HG03432 (cell line): ENCODE results near the gene MID1IP1.

Experiments used
- ATAC-seq: cut with Tn5 transposase; IDR thresholded peaks from one replicate; pipeline ENCODE4 v1.9.1; 2021; ENCODE audit warnings: mild to moderate bottlenecking, moderate library complexity; ENCODE audit not compliant: unreplicated experiment

MID1IP1 gene

DNA sequence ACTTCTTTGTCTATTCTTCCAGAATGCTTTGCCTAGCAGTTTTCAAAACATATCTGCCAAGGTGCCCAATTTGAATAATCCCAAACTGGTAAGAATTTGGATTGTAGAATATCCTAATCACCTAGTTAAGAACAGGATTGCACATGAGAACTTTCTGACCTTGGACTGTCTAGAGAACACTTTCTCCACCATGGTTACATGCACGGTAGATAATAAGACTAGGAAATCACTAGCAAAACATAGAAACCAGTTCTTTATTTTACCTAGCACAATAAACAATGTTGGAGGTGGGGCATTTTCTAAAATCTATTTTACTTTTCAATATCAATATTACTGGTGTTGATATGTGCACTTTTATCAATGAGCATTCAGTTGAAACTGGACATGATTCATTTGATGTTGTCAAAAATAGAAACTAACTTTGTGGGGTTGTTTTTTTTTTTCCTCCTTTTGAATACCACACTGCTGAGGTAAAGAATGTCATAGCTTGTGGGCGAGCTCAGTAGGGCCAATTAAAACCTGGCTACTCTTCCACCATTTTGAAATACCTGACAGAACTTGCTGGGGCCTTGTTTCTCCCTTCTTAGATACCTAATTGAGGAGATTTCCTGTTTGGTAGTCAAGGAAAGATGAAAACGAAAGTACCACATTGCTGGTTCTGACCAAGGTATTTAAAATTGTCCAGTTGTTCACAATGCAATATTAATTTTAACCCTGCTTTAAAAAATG, 10.4 kb downstream of the MID1IP1 start:
- ATAC-seq = no peak

- no peak for ATAC-seq
These were observed 14.9 kb downstream of the MID1IP1 start for GRCh38 chrX:38816155-38816554.

DNA sequence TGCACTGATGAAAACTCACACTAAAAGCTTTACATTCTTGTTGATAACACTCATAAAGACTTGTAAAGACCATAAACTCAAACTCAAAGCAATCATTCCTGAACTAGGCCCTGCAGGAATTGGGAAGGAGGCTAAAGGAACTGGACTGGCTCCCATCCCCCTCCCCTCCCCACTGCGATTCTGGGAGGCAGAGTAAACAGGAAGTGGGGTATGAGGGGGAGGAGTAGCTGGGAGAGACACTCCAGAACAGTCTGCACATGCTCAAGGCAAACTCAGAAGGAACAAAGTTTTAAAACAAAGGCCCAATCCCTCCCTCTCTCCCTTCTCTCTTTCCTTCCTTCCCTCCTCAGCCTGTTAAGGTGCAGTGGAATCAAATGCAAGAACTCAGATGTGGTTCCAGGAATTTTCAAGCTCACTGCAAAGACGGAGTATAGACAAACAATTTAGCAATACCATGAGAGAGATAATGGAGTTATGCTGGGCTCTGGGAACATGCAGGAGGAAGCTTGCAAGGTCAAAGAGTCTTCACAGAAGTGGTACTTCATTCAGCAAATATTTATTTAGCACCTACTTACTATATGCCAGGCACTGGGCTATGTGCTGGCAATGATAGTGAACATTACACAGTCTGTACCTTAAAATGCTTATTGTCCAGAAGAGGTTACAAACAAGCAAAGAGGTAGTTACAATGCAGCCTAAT, 15.9 kb downstream of the MID1IP1 start:
- ATAC-seq = no peak

DNA sequence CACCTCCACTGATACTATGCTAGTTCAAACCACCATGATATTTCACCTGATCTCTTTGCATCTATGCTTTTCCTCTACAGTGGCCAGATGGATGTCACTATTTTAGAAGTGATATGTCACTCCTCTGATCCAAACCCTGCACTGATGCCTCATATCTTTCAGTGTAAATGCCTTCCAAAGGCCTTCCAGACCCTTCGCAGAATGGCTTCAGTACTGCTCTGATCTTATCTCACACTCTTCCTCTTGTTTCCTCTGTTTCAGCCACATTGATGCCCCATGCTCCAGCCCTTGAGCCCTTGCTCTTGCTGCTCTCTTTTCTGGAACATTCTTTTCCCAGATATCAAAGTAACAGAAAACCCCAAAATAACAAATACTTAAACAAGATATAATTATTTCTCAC, 17.9 kb downstream of the MID1IP1 start:
- no peak for ATAC-seq

DNA sequence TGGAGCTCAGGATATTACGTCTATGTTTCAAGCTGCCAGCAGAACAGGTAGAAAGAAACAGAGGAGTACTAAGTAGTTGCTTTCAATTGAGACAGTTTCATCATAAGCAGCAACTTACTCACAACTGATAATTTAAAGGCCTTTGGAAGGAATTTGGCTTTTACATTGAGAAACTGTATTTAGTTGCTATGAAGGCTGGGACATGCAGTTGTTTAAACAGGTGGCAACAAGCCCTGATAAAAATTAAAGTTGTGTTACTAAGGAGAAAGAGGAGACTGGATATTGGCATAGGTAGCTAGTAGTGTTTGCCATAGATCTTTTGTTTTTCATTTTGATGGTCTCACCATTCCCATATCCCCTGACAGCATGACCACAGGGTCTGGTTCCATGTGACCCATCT, 18.4 kb downstream of the MID1IP1 start:
- no peak for ATAC-seq

DNA sequence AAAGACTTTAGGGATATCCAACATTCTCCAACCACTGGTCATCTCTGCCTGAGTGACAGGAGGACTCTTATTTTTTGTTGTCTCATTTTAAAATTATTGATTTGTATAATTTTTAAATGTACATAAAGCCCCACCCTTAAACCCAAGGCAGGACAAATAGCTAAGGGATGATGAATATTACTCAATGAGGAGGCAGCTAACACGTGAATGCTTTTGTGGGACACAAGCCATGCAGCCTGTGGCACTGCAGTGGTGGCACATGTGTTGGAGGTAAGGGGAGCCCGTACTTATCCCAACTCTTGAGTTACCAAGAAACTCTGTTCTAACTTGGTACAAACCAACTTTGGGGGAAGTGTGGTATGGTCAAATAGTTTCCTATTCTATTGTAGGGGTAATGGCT, 19.5 kb downstream of the MID1IP1 start:
- no peak for ATAC-seq

- ATAC-seq = no peak
These were observed 22.9 kb downstream of the MID1IP1 start for GRCh38 chrX:38824176-38824575.

GRCh38 chrX:38831949-38832348, 30.7 kb downstream of the MID1IP1 start:
- ATAC-seq = no peak

- ATAC-seq = no peak
These were observed 36.1 kb downstream of the MID1IP1 start for GRCh38 chrX:38837389-38837788.

- ATAC-seq = no peak
These were observed 38.0 kb downstream of the MID1IP1 start for GRCh38 chrX:38839277-38839676.

- no peak for ATAC-seq
These were observed 38.7 kb downstream of the MID1IP1 start for GRCh38 chrX:38839944-38840343.

- ATAC-seq = no peak
These were observed 40.5 kb downstream of the MID1IP1 start for GRCh38 chrX:38841750-38842149.

- ATAC-seq = no peak
These were observed 44.2 kb downstream of the MID1IP1 start for GRCh38 chrX:38845426-38845825.

GRCh38 chrX:38847206-38847902, 46.1 kb downstream of the MID1IP1 start:
- ATAC-seq = no peak

- ATAC-seq = no peak
These were observed 46.6 kb downstream of the MID1IP1 start for GRCh38 chrX:38847903-38848230.

DNA sequence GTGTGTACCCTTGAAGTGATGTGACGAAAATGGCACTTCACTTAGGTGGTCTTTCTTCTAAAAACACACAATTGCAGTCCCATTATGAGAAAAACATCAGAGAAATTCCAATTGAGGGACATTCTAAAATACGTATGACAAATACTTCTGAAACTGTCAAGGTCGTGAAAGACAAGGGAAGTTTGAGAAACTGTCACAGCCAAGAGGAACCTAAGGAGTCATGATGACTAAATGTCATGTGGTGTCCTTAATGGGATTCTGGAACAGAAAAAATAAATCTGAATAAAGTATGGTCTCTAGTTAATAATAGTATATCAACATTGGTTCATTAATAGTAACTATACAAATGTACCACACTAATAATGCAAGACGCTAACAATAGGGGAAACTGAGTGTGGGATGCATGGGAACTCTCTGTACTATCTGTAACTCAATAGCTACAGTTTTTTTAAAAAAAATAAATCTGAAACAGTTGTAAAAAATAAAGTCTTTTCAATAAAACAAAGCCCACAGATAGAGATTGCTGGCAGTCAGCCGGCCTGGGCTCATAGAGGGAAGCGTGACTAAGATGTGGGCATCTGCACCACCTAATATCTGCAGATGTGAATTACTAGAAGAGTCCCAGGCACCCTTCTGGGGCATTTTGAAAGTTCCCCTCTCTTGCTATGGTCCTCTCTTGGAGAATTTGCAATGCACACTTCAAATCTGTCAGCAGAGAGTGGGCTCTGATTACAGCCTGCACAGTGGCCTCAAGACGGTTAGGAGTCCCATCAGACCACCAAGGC, 47.6 kb downstream of the MID1IP1 start:
- ATAC-seq = no peak

- no peak for ATAC-seq
These were observed 49.7 kb downstream of the MID1IP1 start for GRCh38 chrX:38850807-38851544.

GRCh38 chrX:38854305-38854704, 53.0 kb downstream of the MID1IP1 start:
- no peak for ATAC-seq
